NCI-H2196 (cell line): ENCODE data around the gene RTBDN.
"Not testable (repeated sequence)": the region's sequence is repeated elsewhere in the genome, so short reads cannot be mapped to it uniquely, and the experiment has no call there.

Source experiments
- DNase-seq: peaks from one replicate; lab custom pipeline; 2025; ENCODE audit not compliant: unreplicated experiment; lab: John Stamatoyannopoulos, UW

RTBDN gene

DNA sequence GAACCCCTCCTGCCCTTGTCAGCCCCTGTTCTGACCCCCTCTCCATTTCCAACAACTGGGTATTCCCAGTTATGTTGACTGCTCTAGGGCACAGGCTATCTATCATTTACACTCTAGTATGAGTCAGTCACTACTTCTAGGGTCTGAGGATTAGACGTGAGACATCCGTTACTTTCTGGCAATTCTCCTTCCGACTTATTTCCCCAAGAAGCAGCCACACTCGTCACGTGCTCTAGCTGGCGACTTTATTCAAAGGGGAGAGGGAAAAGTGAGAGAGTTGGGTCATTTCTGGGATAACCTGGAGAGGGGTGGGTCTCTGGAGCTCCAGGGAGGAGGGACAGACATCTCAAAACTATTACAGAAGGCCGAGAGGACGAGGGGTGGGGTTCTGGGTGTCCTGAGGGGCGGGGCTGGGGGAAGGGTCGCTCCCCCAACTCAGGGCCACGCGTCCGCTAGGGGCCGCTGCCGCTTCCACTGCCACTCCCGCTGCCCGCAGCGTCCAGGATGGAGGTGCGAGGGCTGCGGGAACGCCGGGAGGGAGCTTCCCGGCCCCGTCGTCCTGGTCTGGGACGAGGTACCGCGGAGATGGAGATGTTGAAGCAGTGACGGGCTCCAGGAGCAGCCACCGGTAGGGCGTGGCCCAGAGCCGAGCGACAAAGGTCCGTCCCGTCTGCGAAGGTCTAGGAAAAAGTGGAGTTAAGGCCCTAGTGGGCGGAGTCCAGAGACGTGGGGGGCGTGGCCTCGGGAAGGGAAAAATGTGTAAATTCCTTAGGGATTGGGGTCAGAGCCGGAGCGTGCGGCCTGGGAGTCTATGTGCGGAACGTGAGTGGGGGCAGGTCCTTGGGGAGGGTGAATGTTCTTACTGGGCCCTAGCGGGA lies 8.9 kb downstream of the RTBDN start:
- no peak for DNase-seq

DNA sequence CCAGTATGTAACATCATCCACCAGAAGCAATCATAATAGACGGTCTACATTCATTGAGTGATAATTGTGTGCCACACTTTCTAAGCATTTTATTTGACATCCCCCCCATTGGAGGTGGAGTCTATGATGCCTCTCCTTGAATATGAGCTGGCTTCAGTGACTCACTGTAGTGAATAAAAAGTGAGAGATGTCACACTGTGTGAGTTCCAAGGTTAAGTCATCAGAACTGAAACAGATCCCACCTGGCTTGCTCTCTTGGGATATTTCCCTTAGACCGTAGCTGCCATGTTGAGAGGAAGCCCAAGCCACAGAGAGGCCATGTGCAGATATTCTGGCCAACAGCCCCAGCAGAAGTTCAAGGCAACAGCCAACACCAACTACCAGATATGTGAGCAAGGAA lies 12.6 kb downstream of the RTBDN start:
- no peak for DNase-seq

DNA sequence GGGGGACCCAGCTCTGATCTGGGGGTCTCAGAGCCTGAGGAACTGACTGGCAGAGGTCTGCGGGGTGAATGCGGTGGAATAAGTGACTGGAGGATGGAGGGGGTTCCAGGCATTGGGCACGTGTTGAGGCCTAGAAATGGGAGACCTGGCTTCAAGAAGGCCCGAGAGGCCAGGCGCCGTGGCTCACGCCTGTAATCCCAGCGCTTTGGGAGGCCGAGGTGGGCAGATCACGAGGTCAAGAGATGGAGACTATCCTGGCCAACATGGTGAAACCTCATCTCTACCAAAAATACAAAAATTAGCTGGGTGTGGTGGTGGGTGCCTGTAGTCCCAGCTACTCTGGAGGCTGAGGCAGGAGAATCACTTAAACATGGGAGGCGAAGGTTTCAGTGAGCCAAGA lies 16.6 kb downstream of the RTBDN start:
- not testable (repeated sequence) for DNase-seq

DNA sequence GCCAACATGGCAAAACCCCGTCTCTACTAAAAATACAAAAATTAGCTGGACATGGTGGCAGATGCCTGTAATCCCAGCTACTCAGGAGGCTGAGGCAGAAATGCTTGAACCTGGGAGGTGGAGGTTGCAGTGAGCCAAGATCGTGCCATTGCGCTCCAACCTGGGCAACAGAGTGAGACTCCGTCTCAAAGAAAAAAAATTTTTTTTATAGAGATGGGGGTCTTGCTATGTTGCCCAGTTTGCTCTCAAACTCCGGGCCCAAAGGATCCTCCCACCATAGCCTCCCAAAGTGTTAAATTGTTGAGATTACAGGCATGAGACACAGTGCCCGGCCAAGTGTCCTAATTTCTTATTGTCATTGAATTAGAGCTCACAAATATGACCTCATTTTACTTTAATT lies 17.2 kb downstream of the RTBDN start:
- DNase-seq = not testable (repeated sequence)

DNA sequence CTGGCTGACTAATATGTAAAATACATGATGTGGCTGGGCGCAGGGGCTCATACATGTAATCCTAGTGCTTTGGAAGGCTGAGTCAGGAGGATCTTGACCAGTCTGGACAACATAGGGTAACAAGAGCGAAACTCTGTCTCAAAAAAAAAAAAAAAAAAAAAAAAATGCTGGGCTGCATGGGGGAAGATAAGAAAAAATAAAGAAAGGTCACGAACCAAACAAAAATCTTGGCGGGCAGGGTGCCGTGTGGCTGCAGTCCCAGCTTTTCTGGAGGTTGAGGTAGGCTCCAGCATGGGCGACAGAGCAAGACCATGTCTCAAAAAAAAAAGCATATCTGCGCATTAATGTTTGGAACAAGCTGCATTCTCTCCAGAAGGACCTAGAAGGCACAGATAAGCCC lies 19.3 kb downstream of the RTBDN start:
- no peak for DNase-seq

DNA sequence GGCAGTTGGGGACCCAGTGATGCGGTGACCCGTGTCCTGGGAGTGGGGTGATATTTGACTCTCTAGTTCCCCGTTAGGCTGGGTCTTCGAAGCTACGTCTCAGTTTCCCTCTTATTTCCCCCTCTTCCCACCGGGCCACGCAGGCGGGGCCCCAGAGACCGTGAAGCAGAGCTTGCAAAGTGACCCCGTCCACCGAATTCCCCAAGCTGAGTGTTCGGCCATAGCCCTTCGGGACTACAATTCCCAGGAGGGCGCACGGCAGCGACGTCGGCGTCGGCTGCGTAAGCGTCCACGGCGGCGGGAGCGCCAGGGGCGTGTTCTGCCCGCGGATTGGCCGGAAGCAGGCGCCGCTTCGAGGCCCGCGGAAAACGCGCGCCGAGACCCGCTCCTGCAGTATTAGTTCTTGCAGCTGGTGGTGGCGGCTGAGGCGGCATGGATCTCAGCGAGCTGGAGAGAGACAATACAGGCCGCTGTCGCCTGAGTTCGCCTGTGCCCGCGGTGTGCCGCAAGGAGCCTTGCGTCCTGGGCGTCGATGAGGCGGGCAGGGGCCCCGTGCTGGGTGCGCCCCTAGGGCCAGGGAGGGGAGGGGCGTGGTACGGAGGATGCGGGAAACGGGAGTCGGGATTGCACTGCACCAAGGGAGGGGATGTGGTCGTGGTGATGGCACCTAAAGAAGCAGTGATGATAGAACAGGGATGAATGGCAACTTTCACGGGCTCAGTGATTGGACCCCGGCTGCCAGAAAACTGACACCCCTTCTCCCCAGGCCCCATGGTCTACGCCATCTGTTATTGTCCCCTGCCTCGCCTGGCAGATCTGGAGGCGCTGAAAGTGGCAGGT lies 27.9 kb downstream of the RTBDN start, which contains the start of gene RNASEH2A:
Gene RNASEH2A (plus strand): TSS at position 343 of the 840 bp plus-strand sequence. CDS start 90 bp downstream, at position 433.
- DNase-seq = peak; percentile 95

DNA sequence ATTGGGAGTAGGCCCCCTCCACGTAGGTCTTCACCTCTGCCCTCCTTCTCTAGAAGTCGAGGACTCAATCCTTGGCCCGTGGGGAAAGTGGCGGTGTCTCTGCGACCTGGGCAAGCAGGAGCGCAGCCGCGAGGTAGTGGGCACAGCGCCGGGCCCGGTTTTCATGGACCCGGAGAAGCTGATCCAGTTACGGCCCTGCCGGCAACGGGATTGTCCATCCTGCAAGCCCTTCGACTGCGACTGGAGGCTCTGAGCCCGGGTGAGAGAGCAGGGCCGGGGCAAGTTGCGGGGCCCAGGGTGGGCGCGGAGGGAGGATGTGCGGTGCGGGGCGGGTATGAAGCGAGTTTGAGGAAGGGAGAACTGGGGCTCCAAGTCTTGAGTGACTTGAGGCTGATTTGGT lies 30.3 kb downstream of the RTBDN start:
- DNase-seq = no peak

DNA sequence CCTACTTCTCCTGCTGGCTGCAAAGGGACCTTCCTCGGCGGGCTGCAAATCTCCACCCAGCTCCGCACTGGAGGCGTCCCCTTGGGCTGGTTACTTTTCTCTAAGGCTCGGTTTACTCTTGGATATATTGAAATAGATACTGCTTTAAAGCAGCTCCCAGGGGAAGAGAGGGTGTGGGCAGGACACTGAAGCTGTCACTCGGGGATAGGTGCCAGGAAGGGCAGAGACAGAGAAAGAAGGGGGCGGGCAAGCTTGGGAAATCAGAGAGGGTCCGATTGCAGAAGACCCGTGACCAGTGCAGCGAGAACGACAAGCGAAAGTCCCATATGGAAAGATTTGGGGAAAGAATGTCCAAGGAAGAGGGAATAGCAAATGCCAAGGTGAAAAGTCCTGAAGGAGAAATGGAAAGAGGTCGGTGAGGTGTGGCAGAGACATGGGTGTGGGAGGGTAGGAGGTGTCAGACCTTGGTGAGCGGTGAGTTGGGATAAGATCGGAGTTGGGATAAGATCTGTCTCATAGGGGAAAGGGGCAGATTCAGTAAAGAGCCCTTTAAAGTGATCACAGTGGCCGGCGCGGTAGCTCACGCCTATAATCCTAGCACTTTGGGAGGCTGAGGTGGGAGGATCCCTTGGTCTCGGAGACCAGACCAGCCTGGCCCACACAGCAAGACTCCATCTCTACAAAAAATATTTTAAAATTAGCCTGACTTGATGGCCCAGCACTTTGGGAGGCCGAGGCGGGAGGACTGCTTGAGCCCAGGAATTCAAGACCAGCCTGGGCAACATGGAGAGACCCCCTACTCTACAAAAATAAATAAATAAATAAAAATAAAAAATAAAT lies 31.9 kb downstream of the RTBDN start:
- no peak for DNase-seq

DNA sequence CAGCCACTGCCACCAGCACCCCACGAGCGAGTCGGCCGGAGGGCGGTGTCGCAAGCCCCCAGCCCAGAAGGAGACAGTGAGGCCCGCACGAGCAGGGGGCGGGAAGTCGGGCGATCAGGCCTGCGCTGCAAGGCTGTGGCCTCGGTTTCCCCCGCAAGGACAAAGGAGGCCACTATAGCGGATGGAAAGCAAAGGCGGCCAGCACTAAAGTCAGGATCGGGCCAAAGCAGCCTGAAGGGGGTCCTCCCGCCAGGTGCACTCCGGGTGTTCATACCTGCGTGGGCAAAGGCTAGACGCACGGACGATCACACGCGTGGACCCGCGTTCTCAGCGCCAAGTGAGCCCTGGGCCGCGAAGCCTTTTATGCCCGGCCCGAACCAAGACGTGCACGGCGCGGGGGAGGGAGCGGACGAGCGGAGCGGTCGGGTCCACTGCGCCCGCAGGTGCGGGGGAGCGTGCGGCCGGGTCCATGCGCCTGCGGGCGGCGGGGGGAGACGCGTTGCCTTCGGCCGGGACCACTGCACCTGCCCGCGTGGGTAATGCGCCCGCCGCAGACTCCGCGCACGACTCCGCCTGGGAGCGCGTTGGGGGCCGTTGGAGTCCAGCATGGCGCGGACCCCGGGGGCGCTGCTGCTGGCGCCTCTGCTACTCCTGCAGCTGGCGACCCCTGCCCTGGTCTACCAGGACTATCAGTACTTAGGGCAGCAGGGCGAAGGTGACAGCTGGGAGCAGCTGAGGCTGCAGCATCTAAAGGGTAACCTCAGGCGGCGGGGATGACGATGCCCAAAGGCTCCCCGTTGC lies 32.7 kb downstream of the RTBDN start, which contains the start of the genes PRDX2 and THSD8:
Gene PRDX2 (minus strand): TSS at position 335 of the 801 bp plus-strand sequence. CDS start 539 bp downstream, outside the sequence.
Gene THSD8 (plus strand): TSS at position 604 of the 801 bp plus-strand sequence. CDS start 3 bp downstream, at position 607.
- peak; percentile 87 for DNase-seq

DNA sequence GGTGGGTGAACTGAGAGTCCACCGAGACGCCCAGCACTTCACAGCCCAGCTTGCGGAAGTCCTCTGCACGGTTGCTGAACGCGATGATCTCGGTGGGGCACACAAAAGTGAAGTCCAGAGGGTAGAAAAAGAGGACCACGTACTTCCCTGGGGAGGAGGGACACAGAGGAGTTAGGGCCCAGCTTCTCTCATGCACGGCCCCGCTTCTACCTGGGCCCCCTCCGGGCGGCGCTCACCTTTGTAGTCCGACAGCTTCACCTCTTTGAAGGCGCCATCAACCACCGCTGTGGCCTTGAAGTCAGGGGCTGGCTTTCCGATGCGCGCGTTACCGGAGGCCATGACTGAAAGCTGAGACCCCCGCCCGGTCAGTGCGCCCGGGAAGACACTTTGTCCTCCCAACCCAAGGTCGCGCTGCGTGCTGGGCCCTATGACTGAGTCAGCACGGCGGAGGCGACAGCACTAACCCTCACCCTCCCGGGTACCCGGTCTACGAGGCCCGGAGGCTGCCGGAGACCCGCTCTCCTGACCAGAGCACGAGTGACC lies 33.4 kb downstream of the RTBDN start:
- no peak for DNase-seq

DNA sequence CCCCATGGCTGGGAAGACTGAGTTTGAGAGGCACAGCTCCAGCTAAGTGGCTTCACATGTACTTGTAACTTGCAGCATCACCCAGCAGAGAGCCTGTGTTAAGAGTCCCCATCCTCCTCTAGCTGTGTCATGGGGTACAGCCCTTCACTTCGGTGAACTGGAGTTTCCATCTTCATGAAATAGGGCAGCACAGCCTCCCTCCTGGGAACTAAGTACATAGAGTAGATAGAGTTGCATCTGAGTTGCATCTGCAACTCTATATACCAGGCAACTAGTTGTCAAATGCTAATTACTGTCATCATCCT lies 34.0 kb downstream of the RTBDN start:
- DNase-seq = no peak

DNA sequence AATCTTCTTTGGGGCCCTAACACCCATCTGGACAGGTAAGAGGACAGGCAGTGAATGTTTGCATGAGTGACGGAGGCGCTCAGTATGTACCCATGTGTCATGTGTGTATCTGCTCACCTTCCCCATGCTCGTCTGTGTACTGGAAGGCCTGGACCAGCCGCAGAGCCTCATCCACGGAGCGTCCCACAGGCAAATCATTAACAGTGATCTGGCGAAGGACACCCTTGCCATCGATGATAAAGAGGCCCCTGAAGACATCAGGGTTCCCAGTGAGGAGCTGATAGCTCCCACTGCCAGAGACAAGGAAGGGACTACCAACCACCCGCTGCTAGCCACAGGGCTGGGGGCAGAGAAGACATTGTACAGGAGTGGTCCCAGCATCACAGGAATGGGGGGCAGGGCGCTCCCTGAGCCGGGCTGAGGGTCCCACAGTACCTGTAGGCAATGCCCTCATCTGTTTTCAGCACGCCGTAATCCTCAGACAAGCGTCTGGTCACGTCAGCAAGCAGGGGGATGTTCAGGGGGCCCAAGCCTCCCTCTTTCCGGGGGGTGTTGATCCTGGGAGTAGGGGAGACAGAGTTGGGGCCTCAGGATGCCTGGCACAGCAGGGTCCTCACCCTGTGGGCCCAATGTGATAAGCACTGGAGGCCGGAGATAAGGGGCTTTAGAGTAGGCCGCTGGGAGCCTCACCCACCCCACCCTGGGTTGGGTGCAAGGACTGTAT lies 34.5 kb downstream of the RTBDN start:
- no peak for DNase-seq

DNA sequence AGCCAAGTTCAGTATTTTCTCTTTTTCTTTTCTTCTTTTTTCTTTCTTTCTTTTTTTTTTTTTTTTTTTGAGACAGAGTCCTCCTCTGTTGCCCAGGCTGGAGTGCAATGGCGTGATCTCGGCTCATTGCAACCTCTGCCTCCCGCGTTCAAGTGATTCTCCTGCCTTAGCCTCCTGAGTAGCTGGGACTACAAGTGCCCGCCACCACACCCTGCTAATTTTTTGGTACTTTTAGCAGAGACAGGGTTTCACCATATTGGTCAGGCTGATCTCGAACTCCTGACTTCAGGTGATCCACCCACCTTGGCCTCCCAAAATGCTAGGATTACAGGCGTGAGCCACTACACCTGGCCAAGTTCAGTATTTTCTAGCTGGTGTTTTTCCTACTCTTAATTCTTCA lies 36.8 kb downstream of the RTBDN start:
- DNase-seq = not testable (repeated sequence)

DNA sequence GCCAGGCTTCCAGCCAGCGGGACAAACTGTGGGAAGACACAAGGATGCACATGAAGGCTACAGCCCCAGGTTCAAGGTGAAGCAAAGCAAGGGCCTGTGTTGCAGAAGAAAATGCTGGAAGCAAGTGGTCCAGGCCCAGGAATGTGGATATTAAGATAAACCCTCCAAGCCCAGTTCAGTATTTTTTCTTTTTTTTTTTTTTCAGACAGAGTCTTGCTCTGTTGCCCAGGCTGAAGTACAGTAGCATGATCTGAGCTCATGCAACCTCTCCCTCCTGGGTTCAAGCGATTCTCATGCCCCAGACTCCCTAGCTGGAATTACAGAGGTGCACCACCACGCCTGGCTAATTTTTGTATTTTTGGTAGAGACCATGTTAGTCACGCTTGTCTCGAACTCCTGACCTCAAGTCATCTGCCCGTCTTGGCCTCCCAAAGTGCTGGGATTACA lies 37.2 kb downstream of the RTBDN start:
- no peak for DNase-seq

DNA sequence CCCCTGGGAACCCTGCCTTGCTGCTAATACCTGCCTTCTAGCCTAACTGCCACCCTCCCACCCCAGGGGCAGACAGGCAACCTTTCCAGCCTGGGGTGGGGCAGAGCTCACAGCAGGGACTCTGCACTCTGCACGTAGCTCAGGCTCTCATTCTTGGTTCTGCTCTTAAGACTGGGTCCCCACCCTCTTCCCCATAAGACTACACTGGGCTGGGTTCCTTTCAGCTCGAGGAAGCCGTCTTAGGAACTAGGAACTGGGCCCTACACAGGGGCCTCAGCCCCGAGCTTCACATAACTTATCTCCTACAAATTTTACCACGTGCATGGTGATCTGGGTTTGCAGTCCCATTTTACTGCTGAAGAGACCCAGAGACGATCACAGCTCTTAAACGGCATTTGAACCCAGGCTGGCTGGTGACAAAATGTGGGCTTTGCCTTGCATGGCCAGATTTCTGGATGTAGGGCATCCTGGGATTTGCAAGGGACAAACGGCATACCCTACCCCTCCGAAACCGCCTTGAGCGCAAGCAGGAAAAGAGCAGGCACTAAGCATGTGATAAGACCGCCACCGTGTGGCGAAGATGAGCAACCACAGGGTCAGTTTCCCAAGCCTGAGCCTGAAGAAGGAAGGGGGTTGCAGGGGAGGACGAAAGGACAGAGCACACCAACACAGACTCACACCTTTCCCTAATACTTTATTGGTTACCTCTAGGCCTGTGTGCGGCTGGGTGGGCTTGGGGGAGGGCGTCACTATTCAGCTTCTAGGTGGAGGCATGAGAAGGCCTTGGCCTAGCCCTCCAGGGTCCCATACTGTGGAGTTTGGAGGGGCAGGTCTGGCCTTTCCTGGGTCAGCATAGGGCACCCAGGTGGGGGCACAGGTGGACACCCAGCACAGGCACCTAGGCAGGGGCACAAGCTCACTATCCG lies 38.0 kb downstream of the RTBDN start:
- peak; percentile 88 for DNase-seq

DNA sequence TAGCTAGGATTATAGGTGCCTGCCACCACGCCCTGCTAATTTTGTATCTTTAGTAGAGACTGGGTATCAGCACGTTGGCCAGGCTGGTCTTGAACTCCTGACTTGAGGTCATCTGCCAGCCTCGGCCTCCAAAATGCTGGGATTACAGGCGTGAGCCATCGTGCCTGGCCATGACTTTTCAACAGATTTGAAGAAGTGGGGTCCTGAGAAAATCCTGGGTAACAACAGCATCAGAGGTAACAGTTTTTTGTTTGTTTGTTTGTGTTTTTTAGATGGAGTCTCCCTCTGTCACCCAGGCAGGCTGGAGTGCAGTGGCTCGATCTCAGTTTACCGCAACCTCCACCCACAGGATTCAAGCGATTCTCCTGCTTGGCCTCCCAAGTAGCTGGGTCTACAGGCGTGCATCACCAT lies 39.4 kb downstream of the RTBDN start:
- no peak for DNase-seq

DNA sequence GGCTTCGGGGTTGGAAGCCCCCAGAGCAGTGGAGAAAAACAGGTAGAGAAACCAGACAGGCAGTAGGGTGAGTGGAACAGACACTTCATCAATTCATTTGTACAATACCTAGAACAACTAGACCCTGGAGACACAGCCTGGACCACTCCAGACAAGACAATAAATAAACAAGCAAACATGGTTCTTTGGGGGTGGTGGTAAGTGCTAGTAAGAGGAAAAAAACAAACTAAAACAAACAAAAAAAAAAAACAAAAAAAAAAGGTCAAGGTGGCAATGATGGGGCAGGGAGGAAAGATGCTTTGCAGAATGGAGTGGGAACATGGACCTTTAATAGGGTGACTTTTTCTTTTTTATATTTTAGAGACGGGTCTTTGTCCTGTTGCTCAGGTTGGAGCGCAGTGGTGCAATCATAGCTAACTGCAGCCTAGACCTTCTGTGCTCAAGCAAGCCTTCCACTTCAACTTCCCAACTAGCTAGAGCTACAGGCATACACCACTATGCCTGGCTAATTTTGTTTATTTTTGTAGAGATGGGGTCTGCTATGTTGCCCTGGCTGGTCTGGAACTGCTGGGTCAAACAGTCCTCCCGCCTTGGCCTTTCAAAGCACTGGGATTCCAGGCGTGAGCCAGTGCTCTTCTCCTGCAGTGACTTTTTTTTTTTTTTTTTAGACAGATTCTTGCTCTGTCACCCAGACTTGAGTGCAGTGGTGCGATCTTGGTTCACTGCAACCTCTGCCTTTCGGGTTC lies 40.0 kb downstream of the RTBDN start:
- DNase-seq = no peak
